GM12873 (cell line): ENCODE measurements around the gene TNFRSF13B.

Experiments
- TF ChIP-seq, protein P1 (sequence below): IDR thresholded peaks from 2 replicates; pipeline ENCODE4 v1.5.1; 2012; ENCODE audit warnings: low read depth, mild to moderate bottlenecking, moderate library complexity, low read length, control low read depth; ENCODE audit not compliant: insufficient read depth; ENCODE audit errors: missing control alignments

Gene TNFRSF13B

DNA sequence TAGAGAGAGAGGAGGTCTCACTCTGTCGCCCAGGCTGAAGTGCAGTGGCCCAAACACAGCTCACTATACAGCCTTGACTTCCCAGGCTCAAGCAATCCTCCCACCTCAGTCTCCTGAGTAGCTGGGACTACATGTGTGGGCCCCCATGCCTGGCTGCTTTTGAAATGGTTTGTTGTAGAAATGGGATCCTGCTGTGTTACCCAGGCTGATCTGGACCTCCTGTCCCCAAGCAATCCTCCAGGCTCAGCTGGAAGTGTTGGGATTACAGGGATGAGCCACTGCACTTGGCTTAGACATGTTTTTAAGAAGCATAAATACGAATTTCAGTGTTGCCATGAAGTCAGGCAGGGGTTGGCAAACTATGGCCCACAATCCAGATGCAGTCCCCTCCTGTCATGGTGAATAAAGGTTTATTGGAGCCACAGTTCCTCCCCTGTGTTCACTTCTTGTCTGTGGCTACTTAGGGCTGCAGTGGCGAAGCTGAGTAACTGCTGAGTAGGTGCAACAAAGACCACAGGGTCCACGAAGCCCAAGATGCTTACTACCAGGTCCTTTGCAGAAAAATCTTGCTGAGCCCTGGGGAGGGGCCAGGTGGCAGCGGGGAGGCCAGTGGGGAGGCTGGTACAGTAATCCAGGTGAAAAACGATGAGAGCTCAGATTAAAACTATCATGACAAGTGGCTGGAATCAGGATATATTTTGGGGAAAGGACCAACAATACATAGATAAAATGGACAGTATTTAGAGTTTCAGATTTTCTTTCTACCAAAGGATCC lies 35.2 kb downstream of the TNFRSF13B start:
- TF ChIP-seq, protein P1, sequence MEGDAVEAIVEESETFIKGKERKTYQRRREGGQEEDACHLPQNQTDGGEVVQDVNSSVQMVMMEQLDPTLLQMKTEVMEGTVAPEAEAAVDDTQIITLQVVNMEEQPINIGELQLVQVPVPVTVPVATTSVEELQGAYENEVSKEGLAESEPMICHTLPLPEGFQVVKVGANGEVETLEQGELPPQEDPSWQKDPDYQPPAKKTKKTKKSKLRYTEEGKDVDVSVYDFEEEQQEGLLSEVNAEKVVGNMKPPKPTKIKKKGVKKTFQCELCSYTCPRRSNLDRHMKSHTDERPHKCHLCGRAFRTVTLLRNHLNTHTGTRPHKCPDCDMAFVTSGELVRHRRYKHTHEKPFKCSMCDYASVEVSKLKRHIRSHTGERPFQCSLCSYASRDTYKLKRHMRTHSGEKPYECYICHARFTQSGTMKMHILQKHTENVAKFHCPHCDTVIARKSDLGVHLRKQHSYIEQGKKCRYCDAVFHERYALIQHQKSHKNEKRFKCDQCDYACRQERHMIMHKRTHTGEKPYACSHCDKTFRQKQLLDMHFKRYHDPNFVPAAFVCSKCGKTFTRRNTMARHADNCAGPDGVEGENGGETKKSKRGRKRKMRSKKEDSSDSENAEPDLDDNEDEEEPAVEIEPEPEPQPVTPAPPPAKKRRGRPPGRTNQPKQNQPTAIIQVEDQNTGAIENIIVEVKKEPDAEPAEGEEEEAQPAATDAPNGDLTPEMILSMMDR = no peak

DNA sequence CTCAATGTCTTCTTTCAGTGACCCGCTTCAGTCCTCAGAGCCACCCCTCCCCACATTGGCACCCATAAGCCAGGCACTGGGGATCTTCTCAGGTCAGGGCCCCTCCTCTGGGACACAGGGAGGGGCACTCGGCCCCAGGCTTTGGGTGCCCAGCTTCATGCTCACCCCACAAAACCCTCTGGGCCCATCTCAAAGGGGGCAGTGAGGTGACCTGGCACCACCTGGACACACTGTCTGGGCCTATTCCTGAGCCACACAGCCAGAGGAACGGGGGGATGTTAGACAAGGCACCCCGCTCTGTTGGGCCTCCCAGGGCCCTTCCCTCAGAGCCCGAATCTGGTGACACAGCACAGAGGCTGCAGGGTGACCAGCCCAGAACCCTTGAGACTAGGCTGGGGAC lies 36.1 kb downstream of the TNFRSF13B start:
- TF ChIP-seq, protein P1 = no peak

DNA sequence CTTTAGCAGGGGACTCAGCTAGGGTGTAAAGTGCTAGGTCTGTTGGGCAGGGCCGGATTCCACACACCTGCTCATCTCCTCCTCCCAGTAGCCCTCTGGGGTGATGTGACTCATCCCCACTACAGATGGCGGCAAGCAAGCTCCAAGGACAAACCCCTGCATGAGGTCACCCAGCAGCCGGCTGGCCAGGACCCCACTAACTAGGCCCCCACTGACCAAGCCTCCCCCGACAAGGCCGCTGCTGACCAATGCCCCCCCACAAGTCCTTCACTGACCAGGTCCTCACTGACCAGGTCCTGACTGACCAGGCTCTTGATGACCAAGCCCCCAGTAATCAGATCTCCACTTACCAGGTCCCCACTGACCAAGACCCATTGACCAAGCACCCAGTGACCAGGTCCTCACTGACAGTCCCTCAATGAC lies 36.7 kb downstream of the TNFRSF13B start:
- TF ChIP-seq, protein P1 = no peak

DNA sequence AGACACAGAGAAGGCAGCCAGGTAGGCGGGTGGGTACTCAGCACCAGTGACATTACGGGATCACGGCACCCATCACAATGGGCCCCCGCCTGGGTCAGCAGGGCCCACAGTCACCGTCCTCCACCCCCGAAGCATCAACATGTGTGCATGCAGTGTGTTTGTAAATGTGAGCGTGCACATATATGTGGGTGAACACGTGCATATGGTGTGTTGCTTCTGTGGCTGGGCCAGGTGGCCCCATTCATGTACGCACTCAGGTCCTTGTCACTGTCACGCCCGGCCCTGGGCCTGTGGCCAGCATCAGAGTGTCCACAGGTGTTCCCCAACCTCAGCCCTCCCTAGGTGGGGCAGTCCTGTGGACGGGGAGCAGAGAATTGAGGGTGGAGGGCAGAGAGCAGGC lies 37.1 kb downstream of the TNFRSF13B start:
- TF ChIP-seq, protein P1 = no peak

DNA sequence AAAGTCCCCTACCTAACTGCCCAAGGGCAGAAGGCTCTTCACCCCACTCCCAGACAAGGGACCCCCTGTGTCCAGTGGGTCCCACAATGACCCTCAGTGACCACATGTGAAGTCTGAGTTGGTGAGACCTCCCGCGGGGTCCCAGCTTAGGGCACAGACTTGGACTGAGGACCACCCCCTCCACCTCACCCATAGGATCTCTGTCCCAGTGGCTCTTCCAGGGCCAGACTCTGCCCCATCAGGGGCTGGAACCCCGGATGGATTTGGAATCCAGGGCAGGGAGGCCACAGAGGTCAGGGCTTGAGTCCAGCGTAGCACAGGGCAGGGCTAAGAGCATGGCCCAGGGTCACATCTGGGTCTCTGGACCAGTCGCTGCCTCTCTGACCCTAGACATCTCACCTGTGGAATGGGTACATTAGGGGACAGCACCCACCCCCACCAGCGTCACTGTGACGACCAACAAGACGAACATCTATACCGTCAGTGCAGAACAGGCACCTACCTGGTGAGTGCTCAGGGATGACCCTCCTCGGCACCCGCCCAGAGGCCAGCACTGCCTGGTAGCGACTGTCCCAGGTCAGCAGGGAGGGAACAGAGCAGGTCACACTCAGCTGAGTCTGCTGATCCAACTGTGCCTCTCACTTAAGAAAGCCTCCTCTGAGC lies 37.7 kb downstream of the TNFRSF13B start:
- TF ChIP-seq, protein P1 = no peak

DNA sequence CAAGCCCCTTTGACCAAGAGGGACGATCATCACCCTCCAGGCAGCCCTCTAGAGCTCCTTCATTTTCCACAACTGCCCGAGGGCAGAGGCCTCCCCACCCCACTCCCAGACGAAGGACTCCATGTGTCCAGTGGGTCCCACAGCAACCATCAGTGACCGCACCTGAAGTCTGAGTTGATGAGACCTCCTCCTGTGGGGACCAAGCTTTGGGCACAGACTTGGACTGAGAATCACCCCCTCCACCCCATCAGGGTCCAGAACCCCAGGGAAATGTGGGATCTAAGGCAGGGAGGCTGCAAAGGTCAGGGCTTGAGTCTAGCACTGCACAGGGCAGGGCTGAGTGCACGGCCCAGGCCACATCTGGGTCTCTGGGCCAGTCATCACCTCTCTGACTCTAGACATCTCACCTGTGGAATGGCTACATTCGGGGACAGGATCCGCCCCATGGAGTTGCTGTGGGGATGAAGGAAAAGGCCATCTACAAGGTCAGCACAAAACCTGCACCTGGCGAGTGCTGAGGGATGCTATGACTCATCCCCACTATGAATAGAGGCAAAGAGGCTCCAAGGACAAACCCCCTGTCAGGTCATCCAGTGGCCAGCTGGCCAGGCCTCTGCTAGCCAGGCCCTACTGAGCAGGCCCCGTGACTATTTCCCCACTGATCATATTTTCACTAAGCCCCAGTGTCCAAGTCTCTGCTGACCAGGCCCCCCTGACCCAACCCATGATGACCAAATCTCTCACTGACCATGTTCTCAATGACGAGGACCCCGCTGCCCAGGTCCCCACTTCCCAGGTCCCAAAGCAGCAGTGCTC lies 38.4 kb downstream of the TNFRSF13B start:
- TF ChIP-seq, protein P1 = no peak

DNA sequence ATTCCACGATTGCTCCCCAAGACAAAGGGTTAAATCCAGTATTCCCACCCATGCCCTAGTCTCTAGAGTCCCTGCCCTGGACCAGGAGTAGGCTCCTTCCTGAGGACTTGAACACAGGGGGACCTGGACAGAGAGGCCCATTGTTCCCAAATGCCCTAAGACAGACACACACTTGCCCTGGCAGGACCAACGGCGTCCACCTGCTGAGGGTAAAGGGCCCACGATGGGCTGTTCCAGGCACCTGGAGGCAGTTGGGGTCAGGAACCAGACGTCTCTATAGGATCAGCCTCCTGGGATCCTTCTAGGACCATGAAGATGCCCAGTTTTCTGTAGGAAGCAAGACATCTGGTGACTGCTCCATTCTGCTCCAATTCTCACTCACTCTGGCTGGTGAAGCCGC lies 39.3 kb downstream of the TNFRSF13B start:
- TF ChIP-seq, protein P1 = no peak
